Stimulated activated CD4-positive, alpha-beta T cell treated with anti-CD3 and anti-CD28 coated beads, Interleukin-2, amount 100 ng/mL, for 4 hours (primary cell): ENCODE data around the gene SOBP.
A peak's percentile ranks its signal among the peaks of the same experiment; 100 is the strongest.
"Not testable (repeated sequence)": the region's sequence is repeated elsewhere in the genome, so short reads cannot be mapped to it uniquely, and the experiment has no call there.

Experiments
- DNase-seq: peaks from one replicate; pipeline ENCODE4 v3.0.0-alpha.2; 2020; ENCODE audit warnings: low read depth

The SOBP gene, protein sequence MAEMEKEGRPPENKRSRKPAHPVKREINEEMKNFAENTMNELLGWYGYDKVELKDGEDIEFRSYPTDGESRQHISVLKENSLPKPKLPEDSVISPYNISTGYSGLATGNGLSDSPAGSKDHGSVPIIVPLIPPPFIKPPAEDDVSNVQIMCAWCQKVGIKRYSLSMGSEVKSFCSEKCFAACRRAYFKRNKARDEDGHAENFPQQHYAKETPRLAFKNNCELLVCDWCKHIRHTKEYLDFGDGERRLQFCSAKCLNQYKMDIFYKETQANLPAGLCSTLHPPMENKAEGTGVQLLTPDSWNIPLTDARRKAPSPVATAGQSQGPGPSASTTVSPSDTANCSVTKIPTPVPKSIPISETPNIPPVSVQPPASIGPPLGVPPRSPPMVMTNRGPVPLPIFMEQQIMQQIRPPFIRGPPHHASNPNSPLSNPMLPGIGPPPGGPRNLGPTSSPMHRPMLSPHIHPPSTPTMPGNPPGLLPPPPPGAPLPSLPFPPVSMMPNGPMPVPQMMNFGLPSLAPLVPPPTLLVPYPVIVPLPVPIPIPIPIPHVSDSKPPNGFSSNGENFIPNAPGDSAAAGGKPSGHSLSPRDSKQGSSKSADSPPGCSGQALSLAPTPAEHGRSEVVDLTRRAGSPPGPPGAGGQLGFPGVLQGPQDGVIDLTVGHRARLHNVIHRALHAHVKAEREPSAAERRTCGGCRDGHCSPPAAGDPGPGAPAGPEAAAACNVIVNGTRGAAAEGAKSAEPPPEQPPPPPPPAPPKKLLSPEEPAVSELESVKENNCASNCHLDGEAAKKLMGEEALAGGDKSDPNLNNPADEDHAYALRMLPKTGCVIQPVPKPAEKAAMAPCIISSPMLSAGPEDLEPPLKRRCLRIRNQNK

DNA sequence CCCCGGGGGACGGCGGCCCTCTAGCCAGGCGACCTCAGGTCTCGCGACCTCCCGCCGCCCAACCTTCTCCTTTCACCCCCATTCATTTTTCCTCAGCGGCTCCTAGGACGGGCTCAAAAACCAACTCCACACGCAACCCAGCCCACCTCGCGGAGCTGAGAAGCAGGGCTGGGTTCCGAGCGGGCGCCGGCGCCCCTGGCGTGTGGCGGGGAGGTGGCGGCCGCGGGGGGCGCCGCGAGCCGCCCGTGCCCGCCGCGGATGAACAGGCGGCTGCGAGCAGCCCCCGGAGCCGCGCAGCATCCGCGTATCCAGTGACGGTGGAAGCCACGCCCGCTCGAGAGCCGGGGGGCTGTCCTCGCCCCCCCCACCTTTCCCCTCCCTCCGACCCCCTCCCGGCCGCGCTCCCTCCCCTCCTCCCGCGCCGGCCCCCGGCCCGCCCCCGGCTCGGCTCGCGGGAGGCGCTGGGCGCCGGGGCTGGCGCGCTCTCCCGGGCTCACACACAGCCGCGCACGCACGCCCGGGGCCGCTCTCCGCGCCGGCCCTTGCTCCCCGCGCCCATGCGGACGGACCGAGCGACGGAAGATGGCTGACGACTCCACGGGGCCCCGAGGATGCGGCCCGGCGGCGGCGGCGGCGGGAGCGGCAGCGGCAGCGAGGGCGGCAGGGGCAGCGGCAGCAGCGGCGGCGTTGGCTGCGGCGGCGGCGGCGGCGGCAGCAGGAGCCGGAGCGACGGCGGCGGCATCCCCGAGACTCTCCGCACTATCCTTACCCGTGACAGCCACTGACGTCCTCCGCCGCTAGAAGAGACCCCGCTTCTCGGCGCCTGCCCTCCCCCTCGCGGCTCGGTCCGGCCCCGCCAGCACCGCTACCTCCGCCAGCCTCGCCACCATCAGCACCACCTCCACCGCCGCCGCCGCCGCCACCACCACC is at the start of gene SOBP:
SOBP (plus strand) TSS at position 482 of the 930 bp plus-strand sequence. CDS start 500 bp downstream, outside the sequence.
- peak; percentile 14 for DNase-seq

DNA sequence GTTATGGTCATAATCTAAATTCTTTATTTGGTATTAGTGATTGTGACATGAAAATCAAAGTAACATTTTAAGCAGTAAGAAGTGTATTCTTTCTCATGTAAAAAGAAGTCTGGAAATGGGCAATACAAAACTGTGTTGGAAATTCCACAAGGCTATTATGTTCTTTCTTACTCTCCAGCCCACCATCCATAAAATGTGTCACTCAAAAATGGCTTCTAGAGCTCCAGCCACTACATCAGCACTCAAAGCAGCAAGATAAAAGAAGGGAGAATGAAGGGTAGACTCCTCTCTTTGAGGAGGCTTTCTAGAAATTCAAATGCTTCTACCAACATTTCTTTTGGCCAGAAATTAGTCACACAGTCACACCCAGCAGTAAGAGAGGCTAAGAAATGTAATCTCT is 49.0 kb upstream of the SOBP start:
- DNase-seq, result no peak

DNA sequence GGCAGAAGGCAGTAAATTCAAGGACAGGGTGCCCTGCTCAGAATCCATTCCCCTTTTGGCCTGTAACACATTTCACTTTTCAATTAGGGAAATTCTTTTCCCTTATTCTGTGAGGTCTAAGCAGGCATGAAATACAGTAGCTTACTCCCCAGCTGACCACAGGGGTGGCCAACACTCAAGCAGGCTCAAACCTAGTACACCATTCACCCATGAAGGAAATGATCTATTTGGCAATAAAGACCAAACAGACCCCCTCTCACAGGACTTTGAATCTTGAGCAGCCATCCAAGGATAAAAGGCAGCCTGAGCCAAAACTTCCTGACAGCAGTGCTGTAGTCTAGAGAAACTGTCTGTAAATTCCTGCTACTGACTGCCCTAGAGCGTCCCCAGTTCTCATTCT is 48.2 kb upstream of the SOBP start:
- no peak for DNase-seq

DNA sequence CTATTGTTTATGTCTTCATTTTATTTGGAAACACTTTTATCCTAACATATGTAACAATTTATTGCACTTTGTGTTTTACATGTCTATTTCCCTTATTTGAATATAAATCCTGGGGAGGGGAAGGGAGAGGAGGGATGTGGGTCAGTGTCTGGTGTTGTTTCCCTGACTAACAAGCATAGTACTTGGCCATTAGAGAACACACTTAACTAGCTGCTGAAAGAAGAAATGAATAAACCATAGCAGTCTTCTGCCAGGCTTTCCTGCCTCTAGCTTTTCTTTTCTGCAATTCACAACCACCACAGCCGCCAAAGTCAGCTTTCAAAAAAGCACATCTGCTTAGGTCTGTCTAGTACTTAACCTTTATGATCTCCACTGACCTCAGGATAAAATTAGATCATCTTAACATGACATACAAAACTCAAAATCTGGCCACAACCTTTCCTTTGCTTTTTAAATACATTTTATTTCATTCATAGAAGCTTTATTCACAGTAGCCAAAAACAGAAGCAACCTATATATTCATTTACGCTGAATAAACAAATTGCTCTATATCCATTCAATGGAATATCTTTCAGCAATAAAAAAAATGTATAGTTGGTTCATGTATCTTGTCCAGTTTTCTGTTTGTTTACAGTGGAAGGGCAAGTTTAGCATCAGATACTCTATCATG is 46.8 kb upstream of the SOBP start:
- no peak for DNase-seq

DNA sequence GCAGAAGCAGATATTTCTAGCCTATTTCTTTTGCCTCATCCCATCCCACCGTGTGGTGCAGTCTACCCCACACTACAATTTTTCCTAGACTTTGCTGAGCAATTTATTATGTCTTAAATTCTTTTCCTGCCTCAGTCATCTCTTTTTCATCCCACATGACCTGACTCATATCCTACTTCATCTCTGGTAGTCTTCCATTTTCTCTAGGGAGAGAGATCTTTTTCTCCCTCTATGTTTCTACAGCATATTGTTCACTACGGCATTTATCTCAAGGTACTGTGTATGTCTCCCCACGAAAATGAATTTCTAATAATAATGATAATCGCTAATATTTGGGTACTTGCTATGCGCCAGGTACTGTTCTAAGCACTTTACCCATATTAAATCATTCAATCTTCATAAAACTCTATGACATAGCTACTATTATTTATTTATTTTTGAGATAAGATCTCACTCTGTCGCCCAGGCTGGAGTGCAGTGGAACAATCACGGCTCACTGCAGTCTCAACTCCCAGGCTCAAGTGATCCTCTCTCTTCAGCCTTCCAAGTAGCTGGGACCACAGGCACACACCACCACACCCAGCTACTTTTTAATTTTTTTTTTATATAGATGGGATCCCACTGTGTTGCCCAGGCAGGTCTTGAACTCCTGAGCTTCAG is 46.2 kb upstream of the SOBP start:
- DNase-seq, result no peak

DNA sequence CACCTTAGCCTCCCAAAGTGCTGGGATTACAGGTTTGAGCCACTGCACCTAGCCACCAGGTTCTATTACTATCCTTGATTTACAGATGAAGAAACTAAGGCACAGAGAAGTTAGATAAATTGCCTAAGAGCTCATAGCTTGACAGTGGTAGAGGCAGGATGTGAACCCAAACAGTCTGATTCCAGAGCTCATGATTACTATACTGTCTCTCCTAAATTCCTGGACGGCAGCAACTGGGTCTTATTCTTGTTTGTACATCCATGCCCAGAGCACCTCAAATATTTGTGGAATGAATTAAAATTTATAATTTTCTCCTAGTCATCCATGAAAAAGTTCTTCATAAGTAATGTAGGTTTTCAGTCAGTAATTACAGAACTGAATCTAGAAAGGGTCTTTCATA is 45.6 kb upstream of the SOBP start:
- no peak for DNase-seq

DNA sequence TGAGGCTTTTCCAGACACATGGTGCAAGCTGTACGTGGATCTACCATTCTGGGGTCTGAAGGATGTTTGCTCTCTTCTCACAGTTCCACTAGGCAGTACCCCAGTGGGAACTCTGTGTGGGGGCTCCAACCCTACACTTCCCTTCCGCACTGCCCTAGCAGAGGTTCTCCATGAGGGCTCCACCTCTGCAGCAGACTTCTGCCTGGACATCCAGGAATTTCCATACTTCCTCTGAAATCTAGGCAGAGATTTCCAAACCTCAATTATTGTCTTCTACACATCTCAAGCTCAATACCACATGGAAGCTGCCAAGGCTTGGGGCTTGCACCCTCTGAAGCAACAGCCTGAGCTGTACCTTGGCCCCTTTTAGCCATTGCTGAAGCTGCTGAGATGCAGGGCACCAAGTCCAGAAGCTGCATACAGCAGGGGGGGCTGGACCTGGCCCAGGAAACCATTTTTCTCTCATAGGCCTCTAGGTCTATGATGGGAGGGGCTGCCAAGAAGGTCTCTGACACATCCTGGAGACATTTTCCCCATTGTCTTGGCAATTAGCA is 42.2 kb upstream of the SOBP start:
- no peak for DNase-seq

DNA sequence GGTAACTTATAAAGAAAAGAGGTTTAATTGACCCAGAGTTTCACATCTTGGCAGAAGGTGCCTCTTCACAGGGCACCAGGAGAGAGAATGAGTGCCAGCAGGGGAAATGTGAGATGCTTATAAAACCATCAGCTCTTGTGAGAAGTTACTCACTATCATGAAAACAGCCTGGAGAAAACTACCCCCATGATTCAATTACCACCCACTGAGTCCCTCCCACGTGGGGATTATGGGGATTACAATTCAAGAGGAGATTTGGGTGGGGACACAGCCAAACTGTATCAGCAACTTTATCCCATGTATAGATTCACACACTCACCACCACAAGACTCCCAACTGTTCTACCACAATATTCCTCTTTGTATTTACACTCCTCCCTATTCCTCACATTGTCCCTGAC is 41.1 kb upstream of the SOBP start:
- DNase-seq, result no peak

DNA sequence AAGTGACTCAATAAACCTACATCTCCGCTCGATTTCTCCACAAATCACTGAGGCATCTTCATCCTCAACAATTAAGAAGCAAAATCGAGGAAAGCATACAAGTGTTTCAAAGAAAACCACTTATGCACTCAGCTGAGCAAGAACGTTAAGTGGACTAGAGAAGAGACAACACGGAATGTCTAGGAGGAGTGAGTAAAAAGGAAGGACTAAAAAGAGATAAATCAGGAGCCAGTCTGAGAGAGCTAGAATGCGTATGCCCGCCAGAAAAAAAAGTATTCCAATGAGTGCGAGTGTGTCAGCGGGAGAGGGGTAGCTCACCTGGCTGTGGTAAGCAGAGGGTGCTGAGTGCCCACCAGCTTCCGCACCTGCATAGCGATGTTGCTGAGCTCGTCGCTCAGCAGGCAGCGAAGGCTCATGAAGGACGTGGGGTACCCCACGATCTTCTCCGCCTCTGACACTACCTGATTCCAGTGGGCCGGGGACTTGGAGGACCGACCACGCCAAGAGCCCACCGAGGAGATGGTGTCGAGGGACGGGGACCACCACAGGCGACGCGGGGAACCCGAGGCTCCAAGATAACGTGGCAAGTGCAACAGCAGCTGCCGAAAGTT is 31.1 kb upstream of the SOBP start:
- DNase-seq, result no peak

DNA sequence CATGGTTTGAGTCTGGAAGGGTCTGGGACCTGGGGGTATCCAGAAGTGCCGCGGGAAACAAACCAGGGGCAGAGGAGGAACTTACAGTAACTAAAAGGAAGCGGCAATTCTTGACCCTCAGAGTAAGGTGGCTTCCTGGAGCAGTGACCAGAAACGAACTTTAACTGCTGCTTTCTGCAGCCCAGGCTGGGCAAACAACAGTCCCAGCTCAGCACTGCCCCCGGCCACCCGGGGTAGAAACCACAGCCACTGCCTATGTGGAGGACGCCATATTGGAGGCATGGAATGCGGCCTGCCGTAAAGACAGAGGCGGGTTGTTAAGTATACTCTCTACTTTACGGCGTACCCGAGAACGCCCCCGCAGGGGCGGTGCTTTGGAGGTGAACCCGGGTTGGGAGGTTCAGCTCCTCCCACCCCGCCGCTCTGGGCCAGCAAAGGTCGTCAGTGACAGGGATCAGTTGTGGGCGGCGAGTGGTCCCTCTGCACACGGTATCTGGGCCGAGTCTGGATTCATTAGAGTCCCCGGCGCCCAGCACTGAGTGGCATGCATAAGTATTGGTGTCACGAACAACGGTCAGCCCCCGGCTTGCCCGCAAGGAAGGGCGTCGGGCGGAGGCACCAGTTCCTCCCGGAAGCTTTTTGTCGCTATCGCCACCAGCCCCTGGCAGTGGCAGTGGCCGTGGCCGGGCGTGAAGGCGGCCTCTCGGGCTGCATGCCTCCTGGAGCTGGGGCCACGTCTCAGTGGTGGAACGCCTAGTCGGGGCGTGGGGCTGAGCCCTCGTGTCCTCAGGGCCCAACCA is 30.4 kb upstream of the SOBP start, which contains the start of gene PDSS2:
PDSS2 (minus strand) TSS at position 282 of the 800 bp plus-strand sequence; CDS start at position 3, 279 bp downstream.
- DNase-seq, result peak; percentile 99

DNA sequence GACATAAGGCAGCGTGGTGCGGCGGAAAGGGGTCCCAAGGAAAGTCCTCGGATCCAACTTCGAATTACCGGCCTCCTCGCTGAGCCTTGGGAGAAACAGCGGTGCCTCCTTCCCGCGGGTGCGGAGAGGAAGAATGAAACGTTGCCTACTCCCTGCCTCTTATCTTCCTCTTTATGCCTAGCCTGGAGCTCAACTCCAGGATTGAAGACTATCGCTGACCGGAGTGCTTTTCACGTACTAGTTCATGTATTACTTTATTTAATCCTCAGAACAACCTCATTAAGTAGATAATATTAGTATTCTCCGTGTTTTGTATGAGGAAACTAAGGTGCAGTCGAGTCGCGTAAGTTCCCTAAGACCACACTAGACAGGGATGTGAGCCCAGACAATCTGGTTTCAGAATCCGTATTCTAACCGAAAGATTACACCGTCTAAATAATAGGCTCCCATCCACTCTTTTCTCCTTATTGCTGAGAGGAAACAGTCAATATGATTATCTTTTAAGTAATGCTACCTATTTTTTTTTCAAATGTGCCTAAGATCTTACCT is 29.8 kb upstream of the SOBP start:
- no peak for DNase-seq

DNA sequence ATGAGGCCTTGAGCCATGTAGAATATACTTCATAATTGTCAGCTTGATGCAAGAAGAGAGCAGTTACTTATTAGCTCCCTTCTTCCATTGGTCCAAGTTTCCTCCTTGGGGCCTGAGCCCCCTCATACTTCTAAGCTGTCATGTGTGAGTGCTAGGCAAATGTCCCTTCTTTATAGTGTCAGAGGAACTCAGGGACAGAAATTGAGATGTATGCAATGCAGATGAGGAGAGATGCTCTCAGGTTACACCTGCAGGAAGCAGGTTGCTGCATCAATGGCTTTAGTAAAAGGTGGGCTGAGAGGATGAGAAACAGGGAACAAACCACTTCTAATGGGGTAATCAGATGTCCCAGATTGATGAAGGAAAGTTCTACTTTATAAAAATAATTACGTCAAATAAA is 23.9 kb upstream of the SOBP start:
- DNase-seq, result no peak

DNA sequence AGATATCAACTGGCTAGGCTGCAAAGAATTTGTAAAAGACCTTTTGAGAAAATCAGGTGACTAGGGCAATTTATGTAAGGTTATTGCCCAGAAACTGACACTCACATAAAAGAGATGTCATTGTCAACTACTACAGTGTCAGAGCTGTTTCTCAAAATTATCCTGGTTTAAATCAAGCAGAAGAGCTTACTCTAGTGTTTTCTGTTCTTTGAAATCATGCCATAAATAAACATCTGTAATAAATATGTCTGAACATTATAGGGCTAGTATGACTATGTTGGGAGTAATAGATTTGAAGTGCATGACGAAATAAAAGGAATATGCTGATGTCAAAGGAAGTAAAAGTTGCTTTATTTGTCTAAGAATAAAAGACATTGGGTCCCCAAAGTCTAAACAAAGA is 19.6 kb upstream of the SOBP start:
- no peak for DNase-seq

DNA sequence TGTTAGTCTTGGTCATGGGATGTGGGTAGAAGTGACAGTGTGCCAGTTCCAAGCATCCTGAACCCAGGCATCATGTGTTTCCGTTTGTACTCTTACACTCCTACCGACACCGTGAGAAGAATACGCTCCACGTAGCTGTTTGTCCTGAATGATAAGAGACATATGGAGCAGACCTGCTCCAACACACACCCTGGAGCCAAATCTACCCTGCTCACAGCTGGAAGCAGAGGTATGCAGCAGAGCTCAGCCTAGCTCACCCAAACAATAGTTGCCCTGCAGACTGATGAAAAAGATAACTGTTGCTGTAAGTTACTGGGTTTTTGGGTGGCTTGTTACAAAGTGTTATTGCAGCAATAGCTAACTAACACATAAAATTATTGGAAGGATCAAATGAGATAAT is 16.3 kb upstream of the SOBP start:
- DNase-seq, result no peak

DNA sequence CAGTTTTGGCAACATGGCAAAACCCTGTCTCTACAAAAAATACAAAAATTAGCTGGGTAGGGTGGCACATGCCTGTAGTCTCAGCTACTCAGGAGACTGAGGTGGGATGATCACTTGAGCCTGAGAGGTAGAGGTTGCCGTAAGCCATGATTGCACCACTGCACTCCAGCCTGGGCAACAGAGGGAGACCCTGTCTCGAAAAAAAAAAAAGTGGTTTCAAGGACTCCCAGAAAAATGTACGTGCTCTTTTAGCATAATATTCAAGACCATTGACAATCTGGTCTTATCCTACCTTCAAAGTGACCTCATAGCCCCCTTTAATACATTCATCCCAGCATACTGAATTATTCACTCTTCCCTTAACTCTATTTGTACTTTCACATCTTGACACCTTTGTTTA is 14.6 kb upstream of the SOBP start:
- not testable (repeated sequence) for DNase-seq

DNA sequence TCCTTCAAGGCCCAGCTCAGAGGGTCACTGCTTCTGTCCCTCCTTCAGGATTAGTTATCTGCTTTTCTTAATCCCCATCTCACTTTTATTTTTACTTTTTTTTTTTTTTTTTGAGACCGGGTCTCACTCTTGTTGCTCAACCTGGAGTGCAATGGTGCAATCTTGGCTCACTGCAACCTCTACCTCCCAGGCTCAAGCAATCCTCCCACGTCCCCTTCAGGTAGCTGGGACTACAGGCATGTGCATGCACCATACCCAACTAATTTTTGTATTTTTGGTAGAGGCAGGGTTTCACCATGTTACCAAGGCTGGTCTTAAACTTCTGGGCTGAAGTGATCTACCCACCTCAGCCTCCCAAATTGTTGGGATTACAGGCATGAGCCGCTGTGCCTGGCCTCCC is 14.1 kb upstream of the SOBP start:
- DNase-seq, result not testable (repeated sequence)

DNA sequence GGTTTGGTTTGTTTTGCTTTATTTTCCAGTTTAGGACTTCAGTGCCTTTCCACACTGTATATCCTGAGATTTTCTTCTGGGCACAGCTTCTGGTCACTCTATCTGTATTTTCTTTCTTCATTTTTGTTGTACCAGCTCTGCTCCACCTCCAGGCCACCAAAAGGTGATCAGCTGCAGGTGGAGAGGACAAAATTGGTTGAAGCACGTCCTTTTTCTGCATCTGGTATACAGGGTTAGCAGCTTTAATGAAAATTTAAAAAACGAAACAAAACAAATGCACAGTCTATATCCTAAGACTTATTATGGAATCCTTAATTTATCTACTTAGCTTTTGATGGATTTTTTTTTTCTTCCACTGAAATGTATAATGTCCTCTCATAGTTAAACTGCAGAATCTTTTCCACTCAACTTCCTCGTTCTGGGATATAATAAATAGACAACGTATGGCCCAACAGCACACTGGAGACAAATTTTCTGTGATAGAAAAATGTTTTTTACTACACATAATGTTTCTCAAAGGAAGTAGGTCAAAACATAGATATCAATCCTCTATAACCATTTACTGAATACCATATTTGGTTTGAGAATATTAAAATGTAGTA is 10.7 kb upstream of the SOBP start:
- no peak for DNase-seq

DNA sequence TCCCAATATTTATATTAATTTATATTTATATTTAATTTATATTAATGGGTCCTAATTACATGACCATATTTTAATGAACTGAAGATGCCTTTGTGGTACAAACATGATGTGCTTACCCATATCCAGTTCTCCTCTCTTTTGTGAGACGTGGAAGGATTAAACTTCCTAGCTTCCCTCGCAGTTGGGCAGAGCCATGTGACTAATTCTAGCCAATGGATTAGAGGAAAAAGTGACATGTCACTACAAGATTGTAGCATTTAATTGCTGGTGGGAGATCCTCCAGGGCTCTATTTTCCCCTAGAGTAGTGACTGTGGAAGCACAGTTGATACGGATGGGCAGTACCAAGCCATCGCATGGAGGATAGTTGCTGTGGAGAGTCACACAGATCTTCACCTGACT is 4.8 kb upstream of the SOBP start:
- no peak for DNase-seq
